ENCODE results near the gene RHOV. TPM values are rescaled to one million over a fixed set of nuclear protein-coding genes. Genes with fewer than 3 reads are reported as not detected.
A peak's percentile ranks its signal among the peaks of the same experiment; 100 is the strongest.

Gene RHOV
- total and polyA plus RNA-seq, 2 of the 4 experiments (the other 2 are of a cell fraction) = 0.10 TPM; not detected in 1

GRCh38 chr15:40915116-40915661 is 41.2 kb upstream of the RHOV start:
- Histone ChIP-seq H3K4ac (ENCODE audit: low read depth, low read length) (no peak overlapping the region), H2BK5ac (ENCODE audit: low read depth, low read length, poor library complexity, severe bottlenecking) (no peak overlapping the region), H2AFZ (replicated peaks; ENCODE audit: low read length, poor library complexity) (peak overlapping the region; percentile 41), H4K91ac (ENCODE audit: insufficient read depth, low read depth, low read length) (no peak overlapping the region), H3K27ac (ENCODE audit: insufficient read depth, low read length) (no peak overlapping the region), H3K4me3 (ENCODE audit: insufficient read depth, low read depth, low read length) (no peak overlapping the region), H2AK5ac (ENCODE audit: low read depth, low read length) (no peak overlapping the region), H2BK120ac (ENCODE audit: low read depth, low read length) (no peak overlapping the region), H3K4me2 (ENCODE audit: low read depth, low read length) (no peak overlapping the region), H3K9me1 (ENCODE audit: insufficient read depth, low read length) (peaks cover 4% of the 10 kb centered on the region), H3K14ac (replicated peaks; ENCODE audit: low read depth, low read length) (no peak overlapping the region), H2BK15ac (ENCODE audit: low read depth, low read length) (no peak overlapping the region), H3K36me3 (ENCODE audit: control insufficient read depth, insufficient read depth, low read length) (no peaks in the 10 kb centered on the region), H4K8ac (ENCODE audit: low read depth in 2 of 2, low read length in 2 of 2) (no peak overlapping the region), H2BK20ac (ENCODE audit: low read depth, low read length) (no peak overlapping the region), H4K20me1 (ENCODE audit: insufficient read depth, low read length) (no peaks in the 10 kb centered on the region), H3K9me3 (ENCODE audit: control insufficient read depth, insufficient read depth, low read length) (no peaks in the 10 kb centered on the region), H3K4me1 (ENCODE audit: control insufficient read depth, insufficient read depth, low read length) (peaks cover 2% of the 10 kb centered on the region; the same call in 1 of the 2 replicates), H3K27me3 (ENCODE audit: control insufficient read depth, insufficient read depth, low read length) (no peaks in the 10 kb centered on the region), H3K56ac (ENCODE audit: extremely low read depth, insufficient read depth, low read length) (no peak overlapping the region), H3K9ac (ENCODE audit: low read depth, low read length) (no peak overlapping the region), H3K23ac (ENCODE audit: low read depth, low read length) (no peak overlapping the region), H4K5ac (ENCODE audit: low read depth, low read length) (no peak overlapping the region), H3K79me1 (ENCODE audit: low read depth in 1 of 2, low read length in 2 of 2) (no peaks in the 10 kb centered on the region), H2AK9ac (replicated peaks; ENCODE audit: low read depth, low read length, poor library complexity) (no peak overlapping the region), H3K18ac (ENCODE audit: low read depth, low read length) (no peak overlapping the region)
- intact Hi-C loops (cut with micrococcal nuclease) = no loop called here
- dilution Hi-C loops (cut with HindIII; ENCODE audit: low sequenced_read_pairs, unreplicated experiment) = no loop called here
- TF ChIP-seq MAFK (IDR thresholded peaks at IDR 0.05; ENCODE audit: low read depth, low read length) (no peak), RAD21 (IDR thresholded peaks at IDR 0.05; ENCODE audit: low read length) (no peak), RCOR1 (IDR thresholded peaks at IDR 0.05; ENCODE audit: insufficient replicate concordance, low read length) (no peak), NFE2L2 (IDR thresholded peaks at IDR 0.05; ENCODE audit: low read depth, low read length) (no peak), BHLHE40 (IDR thresholded peaks at IDR 0.05; ENCODE audit: low read depth, low read length) (no peak), CEBPB (IDR thresholded peaks at IDR 0.05; ENCODE audit: low read depth, low read length) (no peak)
- TF ChIP-seq, protein P1, sequence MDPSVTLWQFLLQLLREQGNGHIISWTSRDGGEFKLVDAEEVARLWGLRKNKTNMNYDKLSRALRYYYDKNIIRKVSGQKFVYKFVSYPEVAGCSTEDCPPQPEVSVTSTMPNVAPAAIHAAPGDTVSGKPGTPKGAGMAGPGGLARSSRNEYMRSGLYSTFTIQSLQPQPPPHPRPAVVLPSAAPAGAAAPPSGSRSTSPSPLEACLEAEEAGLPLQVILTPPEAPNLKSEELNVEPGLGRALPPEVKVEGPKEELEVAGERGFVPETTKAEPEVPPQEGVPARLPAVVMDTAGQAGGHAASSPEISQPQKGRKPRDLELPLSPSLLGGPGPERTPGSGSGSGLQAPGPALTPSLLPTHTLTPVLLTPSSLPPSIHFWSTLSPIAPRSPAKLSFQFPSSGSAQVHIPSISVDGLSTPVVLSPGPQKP (IDR thresholded peaks at IDR 0.05; ENCODE audit: borderline replicate concordance, low read depth, low read length) = no peak
- in situ Hi-C loops (cut with MboI; ENCODE audit: low sequenced_read_pairs) = no loop called here
- no CpG with 5 or more reads among the region's 12 CpGs for WGBS, 2 experiments (ENCODE audit: extremely low coverage in 2 of 2, insufficient read length in 1 of 2)
- DNase-seq = no peak
- BruUV-seq (replicated peaks) = no TSS peak
- ChIA-PET CTCF (no interaction called here), POLR2A (ENCODE audit: unreplicated experiment) (no interaction called here)
- no peak for ATAC-seq (ENCODE audit: low read depth)

Data from IMR-90 (cell line).